HepG2 (cell line): ENCODE data around the gene SAMD4B. TPM values are rescaled to one million over a fixed set of nuclear protein-coding genes. Genes with fewer than 3 reads are reported as not detected.

Experiments
- ETS1 ChIP-seq: sonication (generic); formaldehyde crosslinking; IDR thresholded peaks from 2 replicates; pipeline ENCODE4 v1.4.0; 2020; ENCODE audit warnings: missing genetic modification reagents
- POLR2A ChIP-seq, 2 experiments: IDR thresholded peaks; 2 replicates each; pipeline ENCODE4 v1.6.1; 2011; ENCODE audit warnings: low read depth in 2 of 2, low read length in 2 of 2, mild to moderate bottlenecking in 1 of 2, moderate library complexity in 1 of 2; ENCODE audit not compliant: insufficient read depth in 1 of 2
- RERE ChIP-seq: IDR thresholded peaks from 2 replicates; pipeline ENCODE4 v1.6.1; 2016; ENCODE audit warnings: low read depth, missing genetic modification reagents, missing compliant biosample characterization
- RFX1 ChIP-seq: fragments of 450-650 bp; IDR thresholded peaks from 2 replicates; pipeline ENCODE4 v1.6.1; 2017
- SAP130 ChIP-seq: IDR thresholded peaks from 2 replicates; pipeline ENCODE4 v1.6.1; 2016; ENCODE audit warnings: low read depth
- ZNF138 ChIP-seq: sonication (generic); formaldehyde crosslinking; IDR thresholded peaks from 2 replicates; pipeline ENCODE4 v1.5.0; 2020; ENCODE audit warnings: mild to moderate bottlenecking, low read depth, missing genetic modification reagents
- ZNF367 ChIP-seq: sonication (generic); formaldehyde crosslinking; IDR thresholded peaks from 2 replicates; pipeline ENCODE4 v1.4.0; 2020; ENCODE audit warnings: missing genetic modification reagents, borderline replicate concordance
- ZNF747 ChIP-seq: sonication (generic); formaldehyde crosslinking; IDR thresholded peaks from 2 replicates; pipeline ENCODE4 v1.8.1; 2023; ENCODE audit warnings: missing genetic modification reagents, mild to moderate bottlenecking, borderline replicate concordance
- ZNF782 ChIP-seq: sonication (generic); formaldehyde crosslinking; IDR thresholded peaks from 2 replicates; pipeline ENCODE4 v1.4.0; 2020; ENCODE audit warnings: missing genetic modification reagents, mild to moderate bottlenecking, borderline replicate concordance
- polyA plus RNA-seq, 8 experiments: library from polyadenylated mRNA; depleted of rRNA in 3 of 8; stranded (reverse) in 7 of 8; unstranded in 1 of 8; fragments of >200 nt; fragmentation: Illumina TruSeq in 4 of 8; extraction: Trizol in 4 of 8; gene quantifications; 2 replicates each; pipeline versions ENCODE4 v1.2.1 to v1.2.3, GENCODE V29; 2011 to 2016; ENCODE audit warnings: low read depth in 4 of 8, missing spikeins in 1 of 8, mixed read lengths in 1 of 8; ENCODE audit not compliant: insufficient read depth in 1 of 8
- total RNA-seq, 5 experiments: library from RNA; depleted of rRNA; stranded (reverse); fragments of >200 nt; fragmentation: Illumina TruSeq; extraction: Trizol; gene quantifications; 2 replicates each; pipeline ENCODE4 v1.2.3, GENCODE V29; 2016; ENCODE audit warnings: low read depth in 1 of 5
- TF ChIP-seq, protein P1 (sequence below): sonication (generic); formaldehyde crosslinking; IDR thresholded peaks from 2 replicates; pipeline ENCODE4 v1.4.0; 2020; ENCODE audit warnings: missing genetic modification reagents, mild to moderate bottlenecking, borderline replicate concordance
- TF ChIP-seq, protein P2 (sequence below): IDR thresholded peaks from 2 replicates; pipeline ENCODE4 v1.4.0; 2020; ENCODE audit warnings: mild to moderate bottlenecking, missing genetic modification reagents
- TF ChIP-seq, protein P3 (sequence below): sonication (generic); formaldehyde crosslinking; IDR thresholded peaks from 2 replicates; pipeline ENCODE4 v1.9.0; 2021; ENCODE audit warnings: missing genetic modification reagents, mild to moderate bottlenecking, borderline replicate concordance

SAMD4B gene
- total and polyA plus RNA-seq, 2 of the 13 experiments (the other 11 are each of a cell fraction or from before 2014, with no cell fraction given): 26.0 to 31.8 TPM

- TF ChIP-seq, protein P1, sequence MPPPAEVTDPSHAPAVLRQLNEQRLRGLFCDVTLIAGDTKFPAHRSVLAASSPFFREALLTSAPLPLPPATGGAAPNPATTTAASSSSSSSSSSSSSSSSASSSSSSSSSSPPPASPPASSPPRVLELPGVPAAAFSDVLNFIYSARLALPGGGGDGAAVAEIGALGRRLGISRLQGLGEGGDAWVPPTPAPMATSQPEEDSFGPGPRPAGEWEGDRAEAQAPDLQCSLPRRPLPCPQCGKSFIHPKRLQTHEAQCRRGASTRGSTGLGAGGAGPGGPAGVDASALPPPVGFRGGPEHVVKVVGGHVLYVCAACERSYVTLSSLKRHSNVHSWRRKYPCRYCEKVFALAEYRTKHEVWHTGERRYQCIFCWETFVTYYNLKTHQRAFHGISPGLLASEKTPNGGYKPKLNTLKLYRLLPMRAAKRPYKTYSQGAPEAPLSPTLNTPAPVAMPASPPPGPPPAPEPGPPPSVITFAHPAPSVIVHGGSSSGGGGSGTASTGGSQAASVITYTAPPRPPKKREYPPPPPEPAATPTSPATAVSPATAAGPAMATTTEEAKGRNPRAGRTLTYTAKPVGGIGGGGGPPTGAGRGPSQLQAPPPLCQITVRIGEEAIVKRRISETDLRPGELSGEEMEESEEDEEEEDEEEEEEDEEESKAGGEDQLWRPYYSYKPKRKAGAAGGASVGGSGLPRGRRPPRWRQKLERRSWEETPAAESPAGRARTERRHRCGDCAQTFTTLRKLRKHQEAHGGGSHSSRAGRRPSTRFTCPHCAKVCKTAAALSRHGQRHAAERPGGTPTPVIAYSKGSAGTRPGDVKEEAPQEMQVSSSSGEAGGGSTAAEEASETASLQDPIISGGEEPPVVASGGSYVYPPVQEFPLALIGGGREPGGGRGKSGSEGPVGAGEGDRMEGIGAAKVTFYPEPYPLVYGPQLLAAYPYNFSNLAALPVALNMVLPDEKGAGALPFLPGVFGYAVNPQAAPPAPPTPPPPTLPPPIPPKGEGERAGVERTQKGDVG: 0 out of 2 replicates have a peak, but pooled peaks have one; percentile 58
- peak; percentile 98 for TF ChIP-seq POLR2A (IDR thresholded peaks at IDR 0.05; ENCODE audit: insufficient read depth in 1 of 2, low read depth in 2 of 2, low read length in 2 of 2)
- TF ChIP-seq, protein P2, sequence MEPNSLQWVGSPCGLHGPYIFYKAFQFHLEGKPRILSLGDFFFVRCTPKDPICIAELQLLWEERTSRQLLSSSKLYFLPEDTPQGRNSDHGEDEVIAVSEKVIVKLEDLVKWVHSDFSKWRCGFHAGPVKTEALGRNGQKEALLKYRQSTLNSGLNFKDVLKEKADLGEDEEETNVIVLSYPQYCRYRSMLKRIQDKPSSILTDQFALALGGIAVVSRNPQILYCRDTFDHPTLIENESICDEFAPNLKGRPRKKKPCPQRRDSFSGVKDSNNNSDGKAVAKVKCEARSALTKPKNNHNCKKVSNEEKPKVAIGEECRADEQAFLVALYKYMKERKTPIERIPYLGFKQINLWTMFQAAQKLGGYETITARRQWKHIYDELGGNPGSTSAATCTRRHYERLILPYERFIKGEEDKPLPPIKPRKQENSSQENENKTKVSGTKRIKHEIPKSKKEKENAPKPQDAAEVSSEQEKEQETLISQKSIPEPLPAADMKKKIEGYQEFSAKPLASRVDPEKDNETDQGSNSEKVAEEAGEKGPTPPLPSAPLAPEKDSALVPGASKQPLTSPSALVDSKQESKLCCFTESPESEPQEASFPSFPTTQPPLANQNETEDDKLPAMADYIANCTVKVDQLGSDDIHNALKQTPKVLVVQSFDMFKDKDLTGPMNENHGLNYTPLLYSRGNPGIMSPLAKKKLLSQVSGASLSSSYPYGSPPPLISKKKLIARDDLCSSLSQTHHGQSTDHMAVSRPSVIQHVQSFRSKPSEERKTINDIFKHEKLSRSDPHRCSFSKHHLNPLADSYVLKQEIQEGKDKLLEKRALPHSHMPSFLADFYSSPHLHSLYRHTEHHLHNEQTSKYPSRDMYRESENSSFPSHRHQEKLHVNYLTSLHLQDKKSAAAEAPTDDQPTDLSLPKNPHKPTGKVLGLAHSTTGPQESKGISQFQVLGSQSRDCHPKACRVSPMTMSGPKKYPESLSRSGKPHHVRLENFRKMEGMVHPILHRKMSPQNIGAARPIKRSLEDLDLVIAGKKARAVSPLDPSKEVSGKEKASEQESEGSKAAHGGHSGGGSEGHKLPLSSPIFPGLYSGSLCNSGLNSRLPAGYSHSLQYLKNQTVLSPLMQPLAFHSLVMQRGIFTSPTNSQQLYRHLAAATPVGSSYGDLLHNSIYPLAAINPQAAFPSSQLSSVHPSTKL (CRISPR knock-in tag): 0 out of 2 replicates have a peak, but pooled peaks have one; percentile 20
- peak; percentile 20; the same call in 1 of the 2 replicates for TF ChIP-seq RFX1
- peak; percentile 67; the same call in 1 of the 2 replicates for TF ChIP-seq ZNF782 (CRISPR knock-in tag)
- TF ChIP-seq ZNF138 (CRISPR knock-in tag): peak; percentile 70; the same call in 1 of the 2 replicates
- peak; percentile 61; the same call in 1 of the 2 replicates for TF ChIP-seq ZNF747 (CRISPR knock-in tag)
- TF ChIP-seq, protein P3, sequence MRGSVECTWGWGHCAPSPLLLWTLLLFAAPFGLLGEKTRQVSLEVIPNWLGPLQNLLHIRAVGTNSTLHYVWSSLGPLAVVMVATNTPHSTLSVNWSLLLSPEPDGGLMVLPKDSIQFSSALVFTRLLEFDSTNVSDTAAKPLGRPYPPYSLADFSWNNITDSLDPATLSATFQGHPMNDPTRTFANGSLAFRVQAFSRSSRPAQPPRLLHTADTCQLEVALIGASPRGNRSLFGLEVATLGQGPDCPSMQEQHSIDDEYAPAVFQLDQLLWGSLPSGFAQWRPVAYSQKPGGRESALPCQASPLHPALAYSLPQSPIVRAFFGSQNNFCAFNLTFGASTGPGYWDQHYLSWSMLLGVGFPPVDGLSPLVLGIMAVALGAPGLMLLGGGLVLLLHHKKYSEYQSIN (CRISPR knock-in tag): no peak
- TF ChIP-seq SAP130 (CRISPR knock-in tag): peak; percentile 83
- peak; percentile 61; the same call in 1 of the 2 replicates for TF ChIP-seq ETS1 (CRISPR knock-in tag)
- TF ChIP-seq ZNF367 (CRISPR knock-in tag): no peak; the same call in 1 of the 2 replicates
- no peak for TF ChIP-seq RERE
Measured at GRCh38 chr19:39390751-39391437, 48.7 kb downstream of the SAMD4B start, which contains the start of the genes MED29 and PAF1 (continued).
